ENCODE results near the gene FZR1. TPM values are rescaled to one million over a fixed set of nuclear protein-coding genes. Genes with fewer than 3 reads are reported as not detected.

Gene FZR1
- 10 to 100 TPM; 16.6 to 20.1 TPM for total RNA-seq

- Histone ChIP-seq H3K27ac (peak within 1 kb of the TSS; percentile 76 to 91 (median 86)), H3K36me3 (replicated peaks in 1 of 2; ENCODE audit: insufficient read depth in 1 of 2, low read depth in 2 of 2) (no peaks in the 10 kb centered on the region), H3K4me1 (peaks cover 27% of the 10 kb centered on the region), H3K4me3 (peak within 1 kb of the TSS; percentile 57 to 81), H3K9me3 (no peaks in the 10 kb centered on the region), H3K27me3 (no peaks in the 10 kb centered on the region)
- intact Hi-C loops (cut with DNase I), result no loop called here
- TF ChIP-seq CTCF (IDR thresholded peaks at IDR 0.05) (peak in 1 of 7 experiments; percentile 22), POLR2A (IDR thresholded peaks at IDR 0.05) (peak; percentile 56 to 81 (median 77))
- ATAC-seq, result peak; percentile 96
- 1 to 6% methylated on average over 2 to 55 of the region's 79 CpGs for WGBS, 2 donors
- DNase-seq, result peak; percentile 99 to 100 (median 99)
Observed at GRCh38 chr19:3505598-3506383, at the start of gene FZR1. FZR1 (plus strand) TSS chr19:3506311; CDS start chr19:3522990, 16,679 bp downstream.

GRCh38 chr19:3456925-3457527 lies 49.1 kb upstream of the FZR1 start:
- Histone ChIP-seq H3K4me3 (no peak overlapping the region), H3K4me1 (peaks cover 31% of the 10 kb centered on the region), H3K36me3 (replicated peaks in 1 of 2; ENCODE audit: insufficient read depth in 1 of 2, low read depth in 2 of 2) (peaks cover 18 to 29% of the 10 kb centered on the region in 2 donors), H3K27me3 (no peaks in the 10 kb centered on the region), H3K27ac (peak overlapping the region in 3 of 4 donors; percentile 71 to 79 (median 74)), H3K9me3 (no peaks in the 10 kb centered on the region)
- TF ChIP-seq POLR2A (IDR thresholded peaks at IDR 0.05) (no peak), CTCF (IDR thresholded peaks at IDR 0.05) (no peak)
- ATAC-seq, result no peak
- no peak for DNase-seq
- intact Hi-C loops (cut with DNase I), result no loop called here
- 80 to 82% methylated on average over 13 to 17 of the region's 18 CpGs for WGBS, 2 donors

GRCh38 chr19:3457528-3458228 lies 48.4 kb upstream of the FZR1 start:
- H3K36me3 ChIP-seq (replicated peaks in 1 of 2; ENCODE audit: insufficient read depth in 1 of 2, low read depth in 2 of 2), result peaks cover 13 to 27% of the 10 kb centered on the region in 2 donors
- WGBS, 2 donors, result 75 to 91% methylated on average over 7 to 21 of the region's 22 CpGs
- ATAC-seq, result no peak
- no peaks in the 10 kb centered on the region for H3K27me3 ChIP-seq
- H3K27ac ChIP-seq, result peak overlapping the region in 3 of 4 donors; percentile 71 to 79 (median 74)
- peaks cover 31% of the 10 kb centered on the region for H3K4me1 ChIP-seq
- DNase-seq, result no peak
- intact Hi-C loops (cut with DNase I), result no loop called here
- TF ChIP-seq POLR2A (IDR thresholded peaks at IDR 0.05) (no peak), CTCF (IDR thresholded peaks at IDR 0.05) (no peak)
- H3K4me3 ChIP-seq, result no peak overlapping the region
- H3K9me3 ChIP-seq, result no peaks in the 10 kb centered on the region

- intact Hi-C loops (cut with DNase I), result no loop called here
- H3K4me3 ChIP-seq, result no peak overlapping the region
- TF ChIP-seq POLR2A (IDR thresholded peaks at IDR 0.05) (peak in 1 of 3 donors; percentile 3), CTCF (IDR thresholded peaks at IDR 0.05) (no peak)
- H3K9me3 ChIP-seq, result no peaks in the 10 kb centered on the region
- peak overlapping the region; percentile 66 to 79 (median 72) for H3K27ac ChIP-seq
- H3K27me3 ChIP-seq, result no peaks in the 10 kb centered on the region
- ATAC-seq (no peak), DNase-seq (no peak)
- H3K36me3 ChIP-seq (replicated peaks in 1 of 2; ENCODE audit: insufficient read depth in 1 of 2, low read depth in 2 of 2), result peaks cover 8 to 22% of the 10 kb centered on the region in 2 donors
- H3K4me1 ChIP-seq, result peaks cover 31% of the 10 kb centered on the region
- WGBS, 2 donors, result 71 to 76% methylated on average over 9 to 19 of the region's 19 CpGs
Observed at GRCh38 chr19:3458229-3459088, 47.7 kb upstream of the FZR1 start.
